Stimulated activated CD4-positive, alpha-beta T cell treated with anti-CD3 and anti-CD28 coated beads, Interleukin-4, amount 100 ng/mL, for 4 hours (primary cell): ENCODE measurements around the gene FBXW7.

Source experiments
- DNase-seq, 2 experiments: peaks; one replicate each; pipeline ENCODE4 v3.0.0-alpha.2; 2020

FBXW7 gene

GRCh38 chr4:152364383-152364782 lies 171.5 kb downstream of the FBXW7 start:
- no peak for DNase-seq

DNA sequence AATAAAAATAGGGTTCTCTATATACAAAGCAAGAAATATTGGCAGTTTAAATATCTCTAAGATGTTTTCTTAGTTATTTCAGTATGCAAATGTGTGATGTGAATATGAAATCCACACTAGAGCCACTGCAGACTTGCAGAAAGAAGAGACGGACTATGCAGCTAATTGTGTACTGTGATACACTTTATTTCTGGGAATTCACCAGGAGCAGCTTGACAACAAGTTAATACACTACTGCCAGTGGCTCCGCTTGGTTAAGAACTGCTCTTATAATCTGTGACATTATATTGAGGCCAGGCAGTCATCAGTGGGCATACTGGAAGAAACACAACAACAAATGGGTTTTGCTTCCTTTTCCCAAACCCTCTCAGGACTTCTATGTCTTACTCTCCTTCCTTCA lies 172.0 kb downstream of the FBXW7 start:
- no peak for DNase-seq

DNA sequence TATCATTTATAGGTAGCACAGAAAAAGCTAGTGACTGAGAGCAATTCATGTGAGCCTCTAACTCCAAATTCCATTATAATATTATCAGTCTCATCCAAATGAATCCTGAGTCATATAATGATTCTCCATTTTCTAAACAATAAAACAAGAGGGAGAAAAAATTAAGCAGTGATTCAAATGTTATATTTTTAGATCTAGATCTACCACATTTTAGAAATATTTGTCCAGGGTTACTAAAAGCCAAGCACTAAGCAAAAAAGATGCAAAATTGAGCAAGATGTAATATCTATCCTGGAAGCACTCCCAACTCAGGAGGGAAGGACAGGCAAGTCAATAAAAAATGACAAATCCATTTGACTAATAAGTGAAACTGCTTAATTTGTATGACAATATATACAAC lies 172.8 kb downstream of the FBXW7 start:
- no peak for DNase-seq

DNA sequence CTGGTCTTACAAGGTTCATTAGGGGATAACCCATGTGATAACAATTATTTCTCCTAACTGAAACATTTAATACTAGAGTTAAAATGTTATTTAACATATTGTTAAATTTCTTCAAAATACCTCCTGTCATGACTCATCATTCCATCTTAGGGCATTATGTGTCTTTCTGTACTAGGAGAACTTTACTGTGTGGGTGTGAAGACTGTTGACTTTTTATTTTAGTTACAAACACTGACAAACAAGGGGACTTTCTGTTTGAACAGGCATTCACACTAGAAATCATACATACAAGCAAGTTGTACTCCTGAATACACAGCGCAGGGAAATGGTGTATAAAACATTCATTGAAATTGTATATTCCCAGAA lies 175.9 kb downstream of the FBXW7 start:
- DNase-seq, result no peak

DNA sequence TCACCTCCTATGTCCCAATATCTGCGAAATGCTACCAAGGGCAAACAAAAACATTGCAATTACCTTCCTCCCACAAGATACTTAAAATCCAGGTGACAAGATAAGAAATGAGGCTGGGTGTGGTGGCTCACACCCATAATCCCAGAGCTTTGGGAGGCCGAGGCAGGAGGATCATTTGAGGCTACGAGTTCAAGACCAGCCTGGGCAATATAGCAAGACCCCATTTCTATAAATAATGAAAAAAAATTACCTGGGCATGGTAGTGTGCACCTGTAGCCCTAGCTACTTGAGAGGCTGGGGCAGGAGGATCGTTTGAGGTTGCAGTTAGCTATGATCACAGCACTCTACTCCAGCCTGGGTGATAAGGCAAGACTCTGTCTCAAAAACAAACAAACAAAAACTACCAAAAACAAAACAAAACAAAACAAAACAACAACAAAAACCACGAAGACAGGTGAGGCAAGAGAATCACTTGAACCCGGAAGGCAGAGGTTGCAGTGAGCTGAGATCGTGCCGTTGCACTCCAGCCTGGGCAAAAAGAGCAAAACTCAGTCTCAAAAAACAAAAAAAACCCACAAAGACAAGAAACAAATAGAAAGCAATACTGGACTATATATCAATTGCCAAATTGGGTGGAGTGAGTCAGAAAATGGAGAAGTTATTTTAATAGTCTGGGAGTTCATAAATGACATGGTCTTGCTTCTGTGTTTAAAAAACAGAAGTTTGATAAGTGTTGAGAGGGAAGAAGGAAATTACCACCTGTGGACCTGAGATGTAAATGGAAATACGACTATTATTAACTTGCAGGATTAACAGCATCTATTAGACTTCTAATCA lies 176.5 kb downstream of the FBXW7 start:
- no peak for DNase-seq

GRCh38 chr4:152357206-152357605 lies 178.7 kb downstream of the FBXW7 start:
- DNase-seq, result no peak

GRCh38 chr4:152356428-152357034 lies 179.4 kb downstream of the FBXW7 start:
- DNase-seq, result no peak

- no peak for DNase-seq
Observed at GRCh38 chr4:152352622-152353116, 183.2 kb downstream of the FBXW7 start.

- DNase-seq, result no peak
Observed at GRCh38 chr4:152352215-152352614, 183.7 kb downstream of the FBXW7 start.

DNA sequence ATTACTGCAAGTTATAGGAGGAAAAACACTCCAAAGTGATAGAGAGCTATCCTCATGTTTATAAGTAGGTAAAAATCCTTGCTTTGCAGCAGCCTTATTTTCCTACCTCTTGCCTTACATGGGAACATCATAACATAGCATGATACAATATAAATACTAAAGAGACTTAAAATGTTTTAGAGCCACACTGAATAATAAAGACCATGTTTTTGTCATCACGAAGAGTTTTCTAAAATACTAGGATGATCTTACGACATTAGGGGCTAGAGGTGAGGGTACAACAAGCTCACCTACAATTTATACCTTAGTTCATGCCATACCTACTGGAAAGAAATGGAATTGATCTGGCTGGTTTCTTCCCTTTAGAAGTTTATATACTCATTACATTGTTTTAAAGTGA lies 184.8 kb downstream of the FBXW7 start:
- no peak for DNase-seq

DNA sequence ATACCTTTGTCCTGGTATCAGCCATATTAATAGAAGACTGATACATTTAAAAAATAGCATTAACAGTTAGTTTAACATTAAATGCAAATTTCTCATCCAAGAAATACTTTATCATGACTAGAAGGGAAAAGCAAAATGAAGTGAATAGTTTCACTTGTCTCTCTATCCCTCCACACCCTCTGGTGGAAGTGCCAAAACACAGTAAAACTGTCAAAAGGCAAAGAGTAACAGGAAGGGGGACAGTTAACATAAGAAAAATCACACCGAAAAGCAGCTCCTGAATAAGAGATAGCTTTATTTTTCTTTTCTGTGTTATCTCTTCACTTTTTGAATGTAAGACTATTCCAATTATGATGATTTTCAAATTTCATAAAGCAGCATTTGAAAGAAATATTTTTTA lies 187.2 kb downstream of the FBXW7 start:
- no peak for DNase-seq

DNA sequence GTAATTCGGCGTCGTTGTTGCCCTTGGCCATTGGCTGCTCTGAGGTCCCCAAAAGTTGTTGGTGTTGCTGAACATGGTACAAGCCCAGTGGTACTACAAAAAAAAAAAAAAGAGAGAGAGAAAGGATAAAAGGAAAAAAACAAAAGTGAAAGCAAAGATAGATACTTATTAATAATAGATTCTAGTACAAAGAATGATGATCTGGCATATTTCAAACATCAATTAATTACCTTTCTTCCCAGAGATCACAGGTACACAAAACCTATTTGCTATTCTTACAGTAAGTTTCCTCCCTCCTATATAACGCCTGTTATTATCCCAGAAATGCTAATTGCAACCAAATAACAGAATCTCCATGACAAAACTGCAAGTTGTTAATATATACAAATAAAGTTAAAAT lies 188.9 kb downstream of the FBXW7 start:
- no peak for DNase-seq

DNA sequence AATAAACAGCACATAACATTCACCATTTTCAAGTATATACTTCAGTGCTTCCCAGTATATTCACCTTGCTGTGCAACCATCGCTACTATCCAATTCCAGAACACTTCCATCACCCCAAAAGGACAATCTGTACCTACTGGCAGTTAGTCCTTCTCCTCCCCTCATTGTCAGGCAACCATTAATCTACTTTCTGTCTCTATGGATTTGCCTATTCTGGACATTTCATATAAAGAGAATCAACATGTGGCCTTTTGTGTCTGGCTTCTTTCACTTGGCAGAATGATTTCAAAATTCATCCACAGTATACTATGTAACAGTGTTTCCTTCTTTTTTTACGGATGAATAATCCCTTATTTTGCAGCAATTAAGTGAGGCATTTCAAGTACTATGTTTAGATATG lies 189.4 kb downstream of the FBXW7 start:
- DNase-seq, result no peak

DNA sequence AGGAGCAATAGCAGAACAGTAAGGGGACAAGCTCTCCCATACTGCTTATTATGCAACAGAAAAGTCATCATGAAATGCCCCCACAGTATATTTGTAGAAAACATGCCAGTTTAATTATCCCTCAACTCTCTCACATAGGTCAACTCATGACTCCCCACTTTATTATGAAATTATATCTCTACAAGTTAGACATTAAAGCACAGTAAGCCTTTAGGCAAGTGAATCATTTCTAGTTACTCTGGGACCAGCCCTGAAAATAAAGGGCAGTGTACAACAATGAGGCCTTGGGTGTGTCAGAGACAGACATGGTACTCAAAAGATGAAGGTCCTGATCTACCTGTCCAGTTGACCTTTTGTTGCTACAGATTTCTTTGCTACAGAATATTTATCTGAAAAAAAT lies 191.9 kb downstream of the FBXW7 start:
- DNase-seq, result no peak

DNA sequence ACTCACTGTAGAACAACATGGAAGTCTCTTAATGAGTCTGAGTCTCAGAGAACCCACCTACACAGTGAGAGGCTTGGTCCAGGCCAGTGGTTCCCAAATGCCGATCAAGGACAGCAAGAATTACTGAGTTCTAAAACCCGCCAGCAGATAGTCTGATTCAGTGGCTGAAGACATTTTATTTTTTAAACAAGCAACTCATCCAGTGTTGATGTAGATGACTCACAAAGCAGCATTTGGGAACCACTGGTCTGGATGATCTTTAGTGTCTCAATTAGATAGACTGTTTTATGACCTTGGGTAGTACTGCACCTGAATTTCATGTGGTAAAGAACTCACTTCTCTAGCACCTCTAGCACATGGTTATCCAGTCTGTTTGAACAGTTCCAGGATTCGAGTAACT lies 193.6 kb downstream of the FBXW7 start:
- DNase-seq, result no peak

DNA sequence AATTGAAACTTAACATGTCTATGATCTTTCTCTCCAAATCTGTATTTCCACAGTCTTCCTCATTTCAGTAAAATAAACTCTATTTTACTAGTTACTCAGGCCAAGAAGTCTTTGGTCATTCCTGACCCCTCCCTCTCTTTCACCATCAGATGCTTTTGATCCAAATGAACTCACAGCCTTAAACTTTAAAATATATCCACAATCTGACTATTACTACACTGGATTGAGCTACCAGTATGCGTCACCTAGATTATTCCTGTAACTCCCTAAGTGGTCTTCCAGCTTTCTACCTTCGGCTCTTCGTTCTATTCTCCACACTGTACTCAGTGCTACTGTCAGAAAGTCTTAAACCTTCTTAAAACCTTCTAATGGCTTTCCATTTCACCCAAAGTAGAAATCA lies 195.1 kb downstream of the FBXW7 start:
- DNase-seq, result no peak

- DNase-seq, result no peak
Observed at GRCh38 chr4:152339576-152339975, 196.3 kb downstream of the FBXW7 start.

DNA sequence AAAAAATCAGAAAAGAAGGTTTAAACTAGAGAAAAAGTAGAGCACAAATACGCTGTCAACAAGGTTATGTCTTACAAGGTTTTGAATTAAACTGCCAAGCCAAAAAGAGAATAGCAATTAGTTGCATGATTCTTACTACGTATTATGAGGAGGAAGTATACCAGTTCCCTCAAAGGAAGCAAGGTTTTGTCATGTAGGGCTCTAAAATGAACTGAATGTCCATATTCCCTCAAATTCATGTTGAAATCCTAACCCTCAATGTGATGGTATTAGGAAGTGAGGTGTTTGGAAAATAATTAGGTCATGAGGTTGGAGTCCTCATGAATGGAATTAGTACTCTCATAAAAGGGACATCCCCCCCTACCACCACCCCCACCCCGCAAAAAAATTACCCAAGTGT lies 201.0 kb downstream of the FBXW7 start:
- DNase-seq, result no peak

GRCh38 chr4:152331042-152331441 lies 204.8 kb downstream of the FBXW7 start:
- DNase-seq, result no peak

- DNase-seq, result no peak
Observed at GRCh38 chr4:152328582-152328981, 207.3 kb downstream of the FBXW7 start.

GRCh38 chr4:152327606-152328453 lies 208.1 kb downstream of the FBXW7 start:
- DNase-seq, result no peak

DNA sequence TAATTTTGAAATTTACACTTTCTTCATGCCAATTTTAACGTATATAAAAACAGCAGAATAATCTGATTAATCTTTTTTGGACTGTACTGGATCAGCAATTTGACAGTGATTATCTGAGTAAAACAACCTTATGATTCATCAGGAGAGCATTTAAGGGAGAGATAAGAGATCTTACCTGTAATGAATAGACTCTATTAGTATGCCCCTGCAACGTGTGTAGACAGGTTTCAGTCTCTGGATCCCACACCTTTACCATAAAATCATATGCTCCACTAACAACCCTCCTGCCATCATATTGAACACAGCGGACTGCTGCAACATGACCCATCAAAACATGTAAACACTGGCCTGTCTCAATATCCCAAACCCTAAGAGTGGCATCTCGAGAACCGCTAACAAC lies 210.1 kb downstream of the FBXW7 start:
- DNase-seq, result no peak

DNA sequence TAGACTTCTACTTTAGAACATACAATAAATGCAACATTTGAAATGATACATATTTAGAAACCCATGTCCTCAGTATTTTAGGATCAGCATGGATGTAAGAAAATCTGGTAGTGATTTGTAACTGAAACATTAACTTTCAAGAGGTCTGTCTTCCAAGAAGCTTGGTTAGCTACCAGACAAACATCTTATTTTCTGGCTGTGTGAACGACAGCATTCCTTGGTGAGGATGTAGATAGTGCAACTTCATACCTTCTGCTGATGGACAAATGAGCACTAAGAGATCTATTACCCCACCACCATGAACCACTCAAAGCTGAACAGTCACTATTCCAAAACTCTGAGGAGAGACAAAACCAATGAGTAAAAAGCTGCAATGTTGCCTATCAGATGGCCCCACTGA lies 212.7 kb downstream of the FBXW7 start:
- no peak for DNase-seq

DNA sequence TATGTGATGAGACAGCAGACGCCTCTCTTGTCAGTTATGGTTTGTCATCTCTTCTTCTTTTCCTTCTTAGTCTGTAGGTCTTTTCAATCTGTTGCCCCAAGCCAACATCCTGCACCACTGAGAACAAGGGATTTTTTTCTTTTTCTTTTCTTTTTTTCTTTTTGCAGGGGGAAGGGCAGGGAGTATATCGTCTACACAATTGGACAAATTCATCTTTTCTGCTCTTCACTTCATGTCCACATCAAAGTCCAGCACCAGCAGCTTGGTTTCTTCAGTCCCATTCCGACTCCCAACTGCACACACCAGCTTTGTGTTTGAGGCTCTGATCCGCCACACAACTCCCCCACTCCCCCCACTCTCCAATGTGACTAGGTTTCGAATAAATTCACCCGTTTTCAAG lies 213.2 kb downstream of the FBXW7 start:
- DNase-seq, result no peak
